ENCODE data around the gene CDS2.

Gene CDS2

DNA sequence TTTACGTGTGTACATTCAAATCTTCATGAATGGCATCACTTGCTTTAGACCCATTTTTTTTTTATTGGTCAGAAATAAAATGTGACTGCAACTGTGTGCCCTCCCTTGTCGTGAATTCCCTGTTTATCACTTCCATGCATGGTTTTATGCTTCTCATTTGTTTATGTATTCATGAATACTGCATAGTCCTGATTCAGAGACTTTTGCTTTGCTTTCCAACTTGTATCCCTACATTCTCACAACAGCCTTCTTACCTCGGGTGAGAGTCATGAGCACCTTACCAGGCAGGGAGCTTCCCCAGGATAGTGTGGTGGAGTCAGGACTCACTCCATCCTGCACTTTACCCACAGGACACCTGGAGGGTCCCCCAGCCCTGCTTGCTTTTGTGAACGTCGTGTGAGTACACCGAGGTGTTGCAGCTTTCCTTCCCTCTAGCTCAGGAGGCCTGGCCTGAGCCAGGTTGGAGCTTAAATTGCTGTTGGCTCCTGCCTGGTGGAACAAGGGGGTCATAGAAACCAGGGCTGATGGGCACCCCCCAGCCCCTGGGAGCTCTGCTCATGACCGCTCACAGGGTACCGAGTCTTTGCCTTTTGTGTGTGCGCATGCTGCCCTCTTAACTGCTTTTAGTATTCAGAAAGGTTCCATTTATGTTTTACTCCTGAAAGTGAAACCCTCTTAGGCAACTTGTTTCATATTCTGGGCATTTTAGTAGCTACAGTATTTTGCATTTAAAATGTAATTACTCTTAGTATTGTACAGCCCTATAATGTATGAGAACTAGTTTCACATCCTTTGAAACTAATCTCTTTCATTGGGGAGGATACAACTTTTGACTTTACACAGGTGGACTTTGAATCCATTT, 66.0 kb downstream of the CDS2 start:
- ChIA-PET POLR2A (interaction anchor here (1.1 kb wide), 1 partner anchor 66 kb away, joined by 9 read pairs; the partner anchor contains the start of gene CDS2), CTCF (interaction anchor here (0.7 to 13.1 kb wide), 35 partner anchors 10 to 454 kb away, joined by 3 to 372 read pairs (median 7); partner anchors contain the start of genes CDS2 and PCNA)
- no peak for DNase-seq (ENCODE audit: low read depth, low spot score)
- TF ChIP-seq, protein P1, sequence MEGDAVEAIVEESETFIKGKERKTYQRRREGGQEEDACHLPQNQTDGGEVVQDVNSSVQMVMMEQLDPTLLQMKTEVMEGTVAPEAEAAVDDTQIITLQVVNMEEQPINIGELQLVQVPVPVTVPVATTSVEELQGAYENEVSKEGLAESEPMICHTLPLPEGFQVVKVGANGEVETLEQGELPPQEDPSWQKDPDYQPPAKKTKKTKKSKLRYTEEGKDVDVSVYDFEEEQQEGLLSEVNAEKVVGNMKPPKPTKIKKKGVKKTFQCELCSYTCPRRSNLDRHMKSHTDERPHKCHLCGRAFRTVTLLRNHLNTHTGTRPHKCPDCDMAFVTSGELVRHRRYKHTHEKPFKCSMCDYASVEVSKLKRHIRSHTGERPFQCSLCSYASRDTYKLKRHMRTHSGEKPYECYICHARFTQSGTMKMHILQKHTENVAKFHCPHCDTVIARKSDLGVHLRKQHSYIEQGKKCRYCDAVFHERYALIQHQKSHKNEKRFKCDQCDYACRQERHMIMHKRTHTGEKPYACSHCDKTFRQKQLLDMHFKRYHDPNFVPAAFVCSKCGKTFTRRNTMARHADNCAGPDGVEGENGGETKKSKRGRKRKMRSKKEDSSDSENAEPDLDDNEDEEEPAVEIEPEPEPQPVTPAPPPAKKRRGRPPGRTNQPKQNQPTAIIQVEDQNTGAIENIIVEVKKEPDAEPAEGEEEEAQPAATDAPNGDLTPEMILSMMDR (IDR thresholded peaks at IDR 0.05; ENCODE audit: insufficient read depth, low read length, missing control alignments) = no peak
- no peak overlapping the region for H3K4me3 ChIP-seq (ENCODE audit: low read depth, low read length)

DNA sequence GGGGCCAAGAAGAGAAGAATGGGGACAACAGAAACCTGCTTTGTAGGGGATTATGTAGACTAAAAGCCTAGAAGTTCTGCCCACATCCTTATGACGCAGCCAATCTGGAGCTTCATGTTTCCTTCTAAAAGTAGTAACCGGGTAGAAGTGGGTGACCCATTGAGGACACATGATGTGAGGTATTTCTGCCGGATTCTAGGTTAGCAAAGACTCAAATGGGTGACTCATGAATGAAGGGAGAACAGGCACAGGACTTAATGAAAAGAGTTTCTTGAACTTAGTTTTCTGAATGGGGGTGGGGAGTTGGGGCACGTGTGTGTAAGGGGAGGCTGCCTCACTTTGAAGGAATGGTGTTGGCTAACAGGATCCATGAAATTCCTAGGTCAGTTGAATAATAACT, 68.8 kb downstream of the CDS2 start:
- no peak overlapping the region for H3K4me3 ChIP-seq (ENCODE audit: low read depth, low read length)
- CTCF ChIA-PET = interaction anchor here (1.7 to 13.1 kb wide), 3 partner anchors 10 to 73 kb away, joined by 6 to 372 read pairs (median 104); partner anchors contain the start of gene CDS2
- no peak for DNase-seq (ENCODE audit: low read depth, low spot score)
- POLR2A ChIA-PET = no interaction called here
- TF ChIP-seq, protein P1 (IDR thresholded peaks at IDR 0.05; ENCODE audit: insufficient read depth, low read length, missing control alignments) = no peak

DNA sequence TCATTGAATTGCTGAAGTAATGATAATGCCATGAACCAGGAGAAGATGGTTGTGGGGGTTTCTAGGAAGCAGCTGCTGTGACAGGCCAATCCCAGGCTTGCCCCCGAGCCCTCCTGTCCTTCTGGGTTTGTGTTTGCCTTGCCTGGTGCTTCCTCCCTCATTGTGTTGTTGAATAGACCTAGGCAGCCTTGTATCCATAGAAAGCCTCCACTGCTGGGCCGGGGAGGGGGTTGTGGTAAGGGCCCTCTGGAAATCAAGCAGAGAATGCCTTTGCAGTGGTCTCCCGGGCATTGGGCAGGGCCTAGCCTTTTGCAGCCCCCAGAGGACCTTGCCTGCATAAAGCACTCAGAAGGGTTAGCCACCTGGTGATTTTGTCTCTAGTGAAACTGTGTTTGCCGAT, 69.3 kb downstream of the CDS2 start:
- ChIA-PET CTCF (interaction anchor here (1.2 to 13.1 kb wide), 5 partner anchors 9 to 74 kb away, joined by 4 to 372 read pairs (median 8); partner anchors contain the start of gene CDS2), POLR2A (no interaction called here)
- TF ChIP-seq, protein P1 (IDR thresholded peaks at IDR 0.05; ENCODE audit: insufficient read depth, low read length, missing control alignments) = no peak
- DNase-seq (ENCODE audit: low read depth, low spot score) = no peak
- H3K4me3 ChIP-seq (ENCODE audit: low read depth, low read length) = no peak overlapping the region

DNA sequence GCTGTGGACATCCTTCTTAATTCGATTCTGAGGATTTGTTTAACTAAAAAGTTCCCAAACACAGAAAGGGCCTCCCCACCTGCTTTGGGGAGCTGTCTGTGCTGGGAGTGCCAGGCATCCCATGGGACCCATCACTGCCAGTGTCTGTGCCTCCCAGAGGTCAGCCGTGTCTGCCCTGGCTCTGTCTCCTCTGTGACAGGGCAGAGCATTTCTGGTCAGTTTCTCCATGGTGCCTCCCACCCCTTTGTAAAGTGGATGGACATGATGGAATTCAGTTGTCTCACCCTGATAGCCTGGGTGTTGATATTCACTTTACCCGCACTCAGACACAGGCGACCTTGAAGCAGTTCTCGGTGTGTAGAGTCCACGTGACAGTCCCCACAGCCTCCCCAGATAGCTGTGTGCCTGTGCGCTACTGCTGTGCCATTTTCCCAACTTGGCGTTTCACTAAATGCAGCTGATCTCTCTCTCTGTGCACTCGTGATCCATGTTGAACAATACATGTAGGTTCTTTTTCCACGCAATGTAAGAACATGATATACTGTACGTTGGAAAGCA, 70.5 kb downstream of the CDS2 start:
- TF ChIP-seq, protein P1 (IDR thresholded peaks at IDR 0.05; ENCODE audit: insufficient read depth, low read length, missing control alignments) = no peak
- no peak for DNase-seq (ENCODE audit: low read depth, low spot score)
- CTCF ChIA-PET = interaction anchor here (0.6 to 13.1 kb wide), 5 partner anchors 8 to 251 kb away, joined by 3 to 372 read pairs (median 8); partner anchors contain the start of gene CDS2
- no peak overlapping the region for H3K4me3 ChIP-seq (ENCODE audit: low read depth, low read length)
- POLR2A ChIA-PET = no interaction called here

DNA sequence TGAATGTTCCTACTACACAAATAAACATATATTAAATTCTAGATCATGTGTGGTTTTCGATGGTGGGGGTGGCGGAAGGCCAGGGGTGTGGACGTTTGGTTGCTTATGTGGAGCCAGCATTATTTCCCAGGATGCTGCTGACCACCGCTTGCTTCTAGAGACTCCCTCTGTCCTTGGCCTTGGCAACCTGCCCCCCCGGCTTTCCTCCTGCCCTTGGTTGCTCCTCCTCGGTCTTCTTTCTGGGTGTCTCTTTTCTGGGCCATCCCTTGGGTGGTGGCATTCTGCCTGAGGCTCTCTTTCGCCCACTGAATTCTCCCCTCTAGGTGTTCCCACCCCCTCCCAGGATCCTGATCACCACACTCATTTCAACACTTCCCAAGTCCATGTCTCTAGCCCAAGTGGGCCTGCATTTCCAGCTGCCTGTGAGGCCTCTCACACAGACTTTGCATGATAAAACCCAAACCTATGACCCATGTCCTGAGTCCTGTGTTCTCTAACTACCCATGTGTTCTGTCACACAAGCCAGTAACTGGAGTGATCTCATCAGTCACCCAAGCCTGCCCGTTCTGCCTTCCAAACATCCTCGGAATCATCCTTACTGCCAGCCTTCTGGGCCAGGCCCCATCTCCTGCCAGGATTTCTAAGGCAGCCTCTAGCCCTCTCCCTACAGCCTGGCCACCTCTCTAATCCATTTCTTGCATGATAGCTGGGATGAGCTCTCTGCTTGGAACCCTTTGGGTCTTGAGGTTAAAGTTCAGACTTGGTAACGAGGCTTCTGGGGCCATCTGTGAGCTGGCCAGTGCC, 71.2 kb downstream of the CDS2 start:
- H3K4me3 ChIP-seq (ENCODE audit: low read depth, low read length) = no peak overlapping the region
- ChIA-PET CTCF (interaction anchor here (0.9 to 13.1 kb wide), 5 partner anchors 7 to 72 kb away, joined by 3 to 372 read pairs (median 8); partner anchors contain the start of gene CDS2), POLR2A (no interaction called here)
- no peak for DNase-seq (ENCODE audit: low read depth, low spot score)
- TF ChIP-seq, protein P1 (IDR thresholded peaks at IDR 0.05; ENCODE audit: insufficient read depth, low read length, missing control alignments) = no peak
